ENCODE data around the gene SLC39A13.

The SLC39A13 gene

DNA sequence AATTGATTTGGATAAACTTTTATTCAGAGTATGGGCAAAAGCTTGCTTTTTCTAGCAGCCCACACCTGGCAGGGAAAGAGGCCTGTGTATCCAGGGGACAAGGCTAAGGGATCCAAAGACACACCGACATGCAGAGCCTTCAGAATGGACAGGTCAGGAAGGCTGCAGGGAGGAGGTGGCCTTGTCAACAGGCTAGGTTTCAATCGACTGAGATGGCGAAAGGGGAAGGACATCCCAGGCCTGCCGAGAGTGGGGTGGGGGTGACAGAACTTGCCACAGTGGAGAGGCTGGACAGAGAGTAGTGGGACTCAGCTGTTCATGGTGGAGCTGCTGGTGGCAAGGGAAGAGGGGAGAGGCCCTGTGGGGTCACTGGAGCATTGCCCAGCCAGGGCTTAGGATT lies 5.3 kb upstream of the SLC39A13 start:
- no peak overlapping the region for H3K4me3 ChIP-seq (ENCODE audit: low read depth, low read length)
- TF ChIP-seq CTCF (conservative IDR thresholded peaks at IDR 0.05; ENCODE audit: low read depth, low read length): no peak
- DNase-seq (ENCODE audit: low read depth): no peak

DNA sequence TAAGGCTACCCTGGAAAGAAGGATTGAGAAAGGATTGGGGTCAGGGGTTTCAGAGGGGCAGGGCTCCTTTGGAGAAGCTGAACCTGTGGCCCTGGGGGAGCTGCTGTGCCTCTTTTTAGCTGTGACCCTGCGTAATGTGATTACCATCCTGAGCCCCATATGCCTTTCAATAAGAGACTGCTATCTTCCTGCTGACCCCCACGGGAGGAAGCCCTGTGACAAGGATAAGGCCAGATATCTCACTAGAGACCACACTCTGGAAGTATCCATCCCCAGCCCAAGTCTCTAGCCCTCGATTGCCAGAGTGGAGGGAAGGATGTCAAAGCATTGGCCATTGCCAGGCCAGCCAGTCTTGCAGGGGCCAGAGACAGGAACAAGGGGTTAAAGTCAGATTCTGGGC lies 4.8 kb upstream of the SLC39A13 start:
- no peak overlapping the region for H3K4me3 ChIP-seq (ENCODE audit: low read depth, low read length)
- no peak for TF ChIP-seq CTCF (conservative IDR thresholded peaks at IDR 0.05; ENCODE audit: low read depth, low read length)
- DNase-seq (ENCODE audit: low read depth): no peak

GRCh38 chr11:47406896-47407745 lies 1.3 kb upstream of the SLC39A13 start:
- peak overlapping the region; percentile 70 for H3K4me3 ChIP-seq (ENCODE audit: low read depth, low read length)
- peak; percentile 30 for TF ChIP-seq CTCF (conservative IDR thresholded peaks at IDR 0.05; ENCODE audit: low read depth, low read length)
- peak; percentile 34 for DNase-seq (ENCODE audit: low read depth)

DNA sequence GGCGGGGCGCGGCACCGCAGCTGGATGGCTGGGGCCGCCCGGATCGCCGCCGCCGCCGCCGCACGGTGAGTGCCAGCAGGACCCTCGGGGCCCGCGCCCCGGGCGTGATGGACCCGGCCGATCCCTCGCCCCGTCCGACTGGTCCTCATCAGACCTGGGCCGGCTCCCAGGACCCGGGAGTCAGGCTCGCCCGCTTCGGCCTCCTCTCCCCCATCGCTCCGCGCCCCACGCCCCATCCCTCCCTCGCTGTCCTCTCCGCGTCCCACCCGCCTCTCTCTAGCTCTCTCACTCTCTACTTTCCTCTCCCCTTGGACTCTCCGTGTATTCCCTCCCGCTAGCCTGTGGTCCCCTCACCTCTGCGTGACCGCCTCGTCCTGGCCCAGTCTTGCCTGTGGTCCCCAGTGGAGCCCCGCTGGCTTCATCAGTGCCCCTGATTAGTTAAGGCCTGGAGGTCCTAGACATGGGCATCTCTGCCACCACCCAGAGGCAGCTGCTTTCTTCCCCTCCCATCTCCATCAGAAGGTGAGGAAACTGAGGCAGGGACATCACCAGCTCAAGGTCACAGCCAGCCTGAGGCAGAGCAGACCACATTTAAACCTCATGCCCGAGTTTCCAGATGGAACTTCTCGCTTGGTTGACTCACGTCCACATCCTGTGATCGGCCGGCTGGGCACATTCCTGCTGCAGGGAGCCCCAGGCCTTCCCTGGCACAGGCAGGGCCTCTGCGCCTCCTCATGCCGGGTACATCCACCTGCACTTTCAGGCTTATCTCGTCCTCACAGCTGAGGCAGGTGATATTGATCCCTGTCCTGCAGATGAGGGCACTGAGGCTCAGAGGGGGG lies 429 bp downstream of the SLC39A13 start:
- peak; percentile 83 for DNase-seq (ENCODE audit: low read depth)

GRCh38 chr11:47409440-47410369 lies 1.3 kb downstream of the SLC39A13 start:
- no peak for TF ChIP-seq CTCF (conservative IDR thresholded peaks at IDR 0.05; ENCODE audit: low read depth, low read length)
- peak overlapping the region; percentile 70 for H3K4me3 ChIP-seq (ENCODE audit: low read depth, low read length)
- no peak for DNase-seq (ENCODE audit: low read depth)

More for the DNA sequence above, 429 bp downstream of the SLC39A13 start:
- peak overlapping the region; percentile 70 for H3K4me3 ChIP-seq (ENCODE audit: low read depth, low read length)
- no peak for TF ChIP-seq CTCF (conservative IDR thresholded peaks at IDR 0.05; ENCODE audit: low read depth, low read length)
